ENCODE measurements around the gene CD164.

CD164 gene

DNA sequence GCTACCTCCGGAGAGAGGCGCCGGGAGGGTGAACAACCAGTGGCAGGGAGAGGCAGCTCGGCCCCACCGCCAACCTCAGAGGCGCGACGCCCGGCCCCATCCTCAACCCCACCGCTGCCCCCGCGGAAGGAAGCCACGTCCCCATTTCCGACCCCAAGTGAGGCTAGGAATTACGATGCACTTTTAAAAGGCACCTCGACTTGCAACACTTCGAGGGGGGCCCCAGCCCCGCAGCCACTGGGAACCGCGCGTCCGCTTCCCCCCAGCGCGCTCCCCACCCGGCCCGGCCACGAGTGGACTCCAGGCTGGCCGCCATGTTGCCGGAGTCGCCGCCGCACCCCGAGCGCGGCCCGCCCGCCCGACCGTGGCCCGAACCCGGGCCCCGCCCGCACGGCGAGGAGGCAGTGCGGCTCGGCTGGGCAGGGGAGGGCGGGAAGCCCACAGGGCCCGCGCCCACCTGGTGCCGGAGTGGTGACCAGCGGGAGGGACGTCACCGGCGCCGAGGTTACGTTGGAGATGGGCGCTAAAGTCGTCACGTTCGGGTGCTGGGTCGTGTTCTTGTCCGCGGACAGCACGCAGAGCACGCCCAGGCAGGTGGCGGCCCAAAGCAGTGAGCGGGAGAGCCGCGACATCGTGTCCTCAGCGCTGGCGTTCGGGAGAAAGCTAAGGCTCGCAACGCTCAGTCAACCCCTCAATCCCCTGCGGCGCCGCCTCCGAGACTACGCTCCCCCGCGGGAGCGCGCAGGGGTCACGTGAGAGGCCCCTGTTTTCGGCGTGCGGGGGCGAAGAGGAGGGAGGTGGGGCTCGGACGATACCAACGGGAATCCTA lies at the start of gene CD164:
CD164 (minus strand) TSS at position 721 of the 829 bp plus-strand sequence; CDS start at position 632, 89 bp downstream.
- peak; percentile 47 for DNase-seq

DNA sequence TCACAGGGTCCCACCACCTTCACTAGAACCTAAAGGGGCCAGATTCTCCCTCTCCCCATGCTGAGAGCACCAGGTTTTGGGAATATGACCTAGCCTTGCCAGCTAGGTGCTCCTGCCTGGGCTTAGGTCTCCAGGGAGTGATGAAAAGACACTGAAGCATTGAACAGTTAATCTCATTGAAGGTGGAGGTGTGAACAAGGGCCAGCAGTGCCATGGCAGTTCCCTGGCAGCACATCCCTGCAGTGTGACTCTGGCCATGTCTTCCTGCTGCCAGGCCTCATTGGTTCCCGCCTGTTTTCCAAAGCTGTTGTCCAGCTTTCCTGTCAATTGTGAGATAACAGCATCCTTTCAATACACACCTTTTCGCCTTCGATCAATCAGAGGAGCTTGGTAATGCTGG lies 47.2 kb upstream of the CD164 start:
- DNase-seq: no peak

DNA sequence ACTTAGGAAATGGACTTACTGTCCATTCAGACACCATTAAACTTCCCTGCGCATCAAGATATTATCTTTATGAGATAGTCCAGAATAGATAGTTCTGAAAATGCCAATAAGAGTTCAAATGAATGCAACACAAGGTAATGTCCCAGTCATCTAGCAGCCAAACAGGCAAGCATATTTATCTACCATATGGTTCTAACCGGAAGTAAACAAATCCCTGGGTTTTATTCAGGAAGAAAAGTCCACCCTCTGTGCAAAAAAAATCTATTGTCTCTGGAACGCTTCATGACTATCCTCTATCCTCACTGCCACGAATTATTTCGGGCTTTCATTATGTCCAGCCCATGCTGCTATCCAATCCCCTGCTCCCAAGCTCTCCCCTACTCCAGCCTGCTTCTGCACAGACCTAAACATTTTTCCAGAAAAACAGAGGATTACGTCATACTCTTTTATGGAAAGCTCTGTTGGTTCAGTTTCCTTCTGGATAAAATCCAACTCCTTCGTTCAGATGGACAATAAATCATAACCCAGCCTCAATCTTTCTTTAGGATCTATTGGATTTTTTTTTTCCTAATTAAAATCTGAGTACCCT lies 46.7 kb upstream of the CD164 start:
- DNase-seq: no peak

DNA sequence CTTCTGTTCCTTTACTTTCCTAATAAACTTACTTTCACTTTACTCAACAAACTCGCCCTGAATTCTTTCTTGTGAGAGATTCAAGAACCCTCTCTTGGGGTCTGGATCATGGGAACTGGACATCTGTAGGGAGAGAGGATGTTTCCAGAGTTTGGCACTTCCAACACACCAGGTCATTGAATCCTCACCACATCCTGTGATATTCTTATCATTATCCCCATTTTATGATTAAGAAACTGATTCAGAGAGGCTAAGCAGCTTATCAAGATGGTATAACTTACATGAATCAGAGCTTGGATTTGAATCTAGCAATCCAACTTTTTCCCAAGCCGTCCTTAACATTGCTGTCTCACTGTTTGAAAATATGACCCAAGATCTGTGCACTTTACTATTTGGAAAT lies 42.7 kb upstream of the CD164 start:
- DNase-seq: no peak

DNA sequence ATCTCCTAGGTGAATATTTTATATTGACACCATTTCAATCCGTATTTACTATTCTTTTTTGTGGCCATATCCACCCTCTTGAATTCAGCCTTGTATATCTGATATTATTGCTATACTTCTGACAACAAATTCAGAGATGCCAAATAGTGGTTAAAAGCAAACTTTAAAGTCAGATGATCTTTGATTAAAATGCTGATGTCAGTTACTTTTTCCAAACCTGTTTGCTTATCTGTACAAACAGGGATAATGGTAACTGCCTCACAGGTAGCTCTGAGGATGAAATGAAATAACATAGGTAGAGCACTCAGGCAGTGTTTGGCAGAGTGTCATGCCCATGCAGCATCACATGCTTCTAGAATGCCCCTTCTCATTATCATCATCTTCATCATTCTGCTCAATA lies 38.9 kb upstream of the CD164 start:
- DNase-seq: no peak

DNA sequence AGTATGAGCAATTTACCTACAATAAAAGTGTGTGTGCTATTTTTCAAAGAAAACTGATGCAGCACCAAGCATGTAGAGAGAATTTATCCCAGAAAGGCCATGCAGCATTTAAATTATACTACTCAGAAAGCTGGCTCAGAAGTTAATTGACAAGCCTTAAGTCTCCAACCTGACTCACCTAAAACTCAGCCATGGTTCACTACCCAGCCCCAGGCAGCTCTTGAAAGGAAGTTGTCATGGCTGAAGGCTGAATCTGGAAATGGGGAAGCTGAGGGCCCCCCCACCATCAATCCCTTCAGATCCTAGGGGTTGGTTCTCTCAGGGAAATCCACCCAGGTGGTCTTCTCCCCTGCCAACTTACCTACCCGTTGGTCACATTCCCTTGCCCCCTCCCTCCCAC lies 38.5 kb upstream of the CD164 start:
- no peak for DNase-seq

DNA sequence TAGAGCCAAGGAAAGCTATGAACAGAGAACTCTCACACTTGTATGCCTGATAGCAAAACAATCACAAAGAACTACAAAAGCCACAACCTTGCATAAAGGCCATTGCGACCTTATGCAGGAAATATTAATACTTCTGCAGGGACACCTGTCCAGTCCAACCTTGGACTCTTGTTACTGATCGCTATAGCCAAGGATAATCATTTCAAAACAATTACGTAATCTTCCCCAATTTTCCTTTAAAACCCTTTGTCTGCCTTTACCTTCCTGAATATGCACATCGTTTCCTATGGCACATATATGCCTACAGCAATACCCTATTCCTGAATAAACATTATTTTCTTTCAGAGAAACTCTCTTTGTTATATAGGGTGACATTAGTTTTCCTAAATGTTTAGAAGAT lies 35.4 kb upstream of the CD164 start:
- DNase-seq: no peak

DNA sequence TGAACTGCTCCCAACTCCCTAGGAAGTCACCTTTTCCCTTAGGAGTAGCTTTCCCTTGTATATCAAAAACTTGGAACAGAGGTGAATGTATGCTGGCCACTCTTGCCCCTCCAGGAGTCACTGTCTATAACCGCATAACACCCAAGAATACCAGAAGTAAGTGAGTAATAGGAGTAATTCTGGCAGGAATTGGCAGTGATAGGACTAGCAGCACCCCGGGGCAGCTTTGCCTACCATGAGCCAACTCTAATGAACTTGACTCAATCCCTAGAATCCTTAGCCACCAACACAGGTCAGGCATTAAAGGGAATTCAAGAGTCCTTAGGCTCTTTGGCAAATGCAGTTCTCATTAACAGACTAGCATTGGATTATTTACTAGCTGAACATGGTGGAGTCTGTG lies 28.8 kb upstream of the CD164 start:
- DNase-seq: no peak

DNA sequence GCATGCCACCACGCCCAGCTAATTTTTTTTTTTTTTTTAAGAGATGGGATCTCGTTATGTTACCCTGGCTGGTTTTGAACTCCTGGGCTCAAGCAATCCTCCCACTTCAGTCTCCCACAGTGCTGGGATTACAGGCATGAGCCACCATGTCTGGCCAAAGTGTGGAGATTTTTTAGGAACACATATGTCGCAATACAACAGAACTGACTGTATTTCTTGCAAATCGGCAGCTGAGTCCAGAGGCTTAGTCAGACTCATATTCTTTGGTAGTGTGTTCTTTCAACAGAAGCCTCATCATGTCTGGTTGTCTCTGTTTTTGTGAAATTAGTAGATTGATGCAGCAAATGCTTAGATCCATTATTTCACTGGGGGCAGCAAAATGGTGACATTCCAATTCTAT lies 23.9 kb upstream of the CD164 start:
- no peak for DNase-seq

DNA sequence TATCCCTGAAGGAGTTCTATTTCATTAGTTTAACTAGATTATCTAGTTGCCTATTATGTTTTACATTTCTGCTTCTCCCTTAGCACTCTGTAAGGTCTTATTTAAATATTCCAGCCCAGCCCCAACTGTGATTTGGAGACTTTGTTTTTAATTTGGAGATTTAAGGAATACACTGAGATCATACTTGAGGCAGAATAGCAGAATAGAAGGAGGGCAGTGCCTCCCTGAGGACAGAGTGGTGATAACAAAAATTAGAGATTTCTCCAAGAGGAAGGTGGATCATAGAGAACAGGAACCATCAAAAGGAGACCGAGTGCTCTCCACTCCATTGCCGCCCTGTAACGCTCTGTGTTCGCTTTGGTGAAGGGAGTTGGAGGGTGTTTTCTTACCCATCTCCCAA lies 14.8 kb upstream of the CD164 start:
- no peak for DNase-seq

DNA sequence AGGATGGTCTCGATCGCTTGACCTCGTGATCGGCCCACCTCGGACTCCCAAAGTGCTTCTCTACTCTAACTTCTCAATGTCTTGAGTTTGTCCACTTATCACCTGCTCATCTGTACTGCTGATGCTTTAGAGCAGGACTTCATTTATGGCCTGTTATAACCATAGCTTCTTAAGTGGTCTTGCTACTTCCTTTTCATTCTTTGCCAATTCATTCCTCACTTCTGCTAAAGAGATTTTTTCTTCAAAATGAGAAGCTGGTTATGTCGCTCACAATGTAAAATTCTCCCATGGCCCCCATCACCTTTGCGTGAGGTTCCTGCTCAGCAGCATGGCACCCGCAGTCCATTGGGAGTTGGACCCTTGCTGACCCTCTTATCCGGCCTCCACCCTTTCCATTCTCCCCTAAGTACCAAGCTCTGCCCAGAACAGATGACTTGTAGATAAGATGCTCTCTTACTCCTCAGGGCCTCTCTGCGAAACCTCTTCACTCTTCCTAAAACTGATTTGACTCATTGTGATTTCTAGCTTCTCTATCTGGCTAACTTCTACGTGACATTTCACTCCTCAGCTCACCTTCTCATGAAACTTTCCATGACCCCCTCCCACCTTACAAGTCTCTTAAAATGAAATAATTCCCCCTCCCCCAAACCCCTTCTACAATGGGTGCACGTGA lies 13.9 kb upstream of the CD164 start:
- no peak for DNase-seq

DNA sequence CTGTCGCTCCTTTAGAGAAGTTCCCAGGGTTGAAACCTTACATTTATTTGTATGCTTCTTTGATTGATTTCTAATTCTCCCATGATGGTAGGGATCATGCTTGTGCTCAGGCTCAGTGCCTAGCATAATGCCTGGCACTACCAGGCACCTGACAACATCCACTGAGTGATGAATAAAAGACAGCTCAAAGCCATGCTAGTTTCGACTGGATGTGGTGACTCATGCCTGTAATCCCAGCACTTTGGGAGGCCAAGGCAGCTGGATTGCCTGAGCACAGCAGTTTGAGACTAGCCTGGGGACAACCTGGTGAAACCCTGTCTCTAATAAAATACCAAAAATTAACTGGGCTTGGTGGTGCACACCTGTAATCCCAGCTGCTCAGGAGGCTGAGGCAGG lies 11.6 kb upstream of the CD164 start:
- no peak for DNase-seq

DNA sequence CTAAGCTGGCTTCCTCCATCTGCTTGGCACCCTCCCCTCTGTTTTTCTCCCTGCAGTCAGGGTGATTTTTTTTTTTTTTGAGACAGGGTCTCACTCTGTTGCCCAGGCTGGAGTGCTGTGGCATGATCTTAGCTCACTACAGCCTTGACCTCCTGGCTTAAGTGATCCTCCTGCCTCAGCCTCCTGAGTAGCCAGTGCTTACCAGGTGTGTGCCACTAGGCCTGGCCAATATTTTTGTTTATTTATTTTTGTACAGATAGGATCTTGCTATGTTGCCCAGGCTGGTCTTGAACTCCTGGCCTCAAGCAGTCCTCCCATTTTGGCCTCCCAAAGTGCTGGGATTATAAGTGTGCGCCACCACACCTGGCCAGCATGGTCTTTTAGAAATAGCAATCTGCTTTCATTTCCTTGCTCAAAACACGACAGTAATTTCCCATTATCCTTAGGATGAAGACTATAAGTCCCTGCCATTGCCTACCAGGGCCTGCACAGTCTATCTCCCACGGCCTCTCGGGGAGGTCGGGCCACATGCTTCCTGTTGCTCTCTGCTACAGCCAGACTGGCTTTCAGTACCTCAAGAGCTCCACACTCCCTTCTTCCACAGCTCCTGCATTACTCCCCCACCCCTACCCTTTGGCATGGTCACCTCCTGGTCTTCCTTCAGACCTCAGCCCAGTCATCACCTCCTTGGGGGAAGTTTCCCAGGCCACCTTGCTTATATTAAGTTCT lies 11.1 kb upstream of the CD164 start:
- no peak for DNase-seq

DNA sequence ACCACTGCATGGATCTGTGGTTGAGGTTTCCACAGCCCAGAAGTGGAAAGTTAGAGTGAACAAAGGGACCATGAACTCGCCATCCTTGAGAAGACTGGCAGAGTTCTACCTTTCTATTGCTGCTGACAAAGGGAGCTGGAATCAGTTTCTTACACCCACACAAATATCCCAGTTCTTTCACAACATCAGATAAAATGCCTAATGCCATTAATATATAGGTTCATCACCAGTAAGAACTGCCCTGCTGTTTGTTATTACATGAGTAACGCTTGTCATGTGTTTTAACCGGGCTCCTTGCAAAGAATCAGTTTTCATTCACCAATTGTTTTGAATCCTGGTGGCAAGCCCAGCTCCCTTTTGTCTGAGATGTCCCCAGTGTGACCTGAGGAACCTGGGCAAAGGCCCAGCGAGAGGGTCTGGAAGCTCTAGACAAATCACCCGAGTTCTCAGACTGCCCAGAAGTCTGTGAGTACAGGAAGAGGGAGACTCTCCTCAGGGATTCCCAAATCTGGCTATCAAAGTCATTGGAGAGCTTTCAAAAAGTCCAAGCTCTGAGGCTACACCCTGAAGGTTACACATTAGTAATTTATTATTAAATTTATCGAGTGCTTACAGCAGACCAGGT lies 7.5 kb upstream of the CD164 start:
- no peak for DNase-seq

DNA sequence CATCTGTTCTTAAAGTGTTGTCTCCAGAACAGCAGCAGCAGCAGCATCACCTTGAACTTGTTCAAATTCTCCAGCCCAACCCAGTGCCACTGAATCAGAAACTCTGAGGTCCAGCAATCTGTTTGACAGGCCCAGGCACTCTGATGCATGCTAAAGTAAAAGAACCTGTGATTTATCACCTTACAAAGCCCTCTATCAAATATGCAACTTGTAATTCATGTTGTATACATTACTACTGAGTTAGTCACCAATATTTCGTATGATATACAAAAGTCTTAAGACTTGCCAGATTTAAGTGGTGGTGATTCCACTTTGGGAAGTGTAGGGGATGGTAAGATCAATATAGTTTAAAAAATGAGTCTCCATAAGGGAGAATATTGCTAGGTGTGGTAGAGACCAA lies 6.0 kb upstream of the CD164 start:
- DNase-seq: no peak

DNA sequence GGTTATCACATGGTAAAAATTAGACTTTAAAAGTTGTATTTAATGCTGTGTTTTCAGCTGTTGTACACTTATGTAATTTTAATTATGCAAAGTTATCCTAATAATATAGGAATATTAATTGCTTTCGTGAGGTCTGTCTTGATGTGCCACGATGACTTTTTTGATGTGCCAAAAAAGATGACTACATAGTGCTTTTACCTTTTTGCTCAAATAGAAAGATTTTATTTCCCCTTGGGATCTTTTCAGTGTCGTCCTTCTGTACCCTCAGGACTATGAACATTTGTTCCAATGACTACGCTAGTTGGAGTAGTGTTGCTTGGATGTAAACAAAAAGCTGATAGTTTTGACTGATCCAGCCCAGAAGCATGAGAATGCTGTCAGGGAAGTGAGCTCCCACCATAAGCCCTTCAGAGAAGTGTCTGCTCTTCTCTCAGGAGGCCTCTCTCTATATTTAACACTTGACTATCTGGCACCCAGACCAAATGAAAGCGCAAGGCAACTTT lies 1.2 kb upstream of the CD164 start:
- DNase-seq: no peak

DNA sequence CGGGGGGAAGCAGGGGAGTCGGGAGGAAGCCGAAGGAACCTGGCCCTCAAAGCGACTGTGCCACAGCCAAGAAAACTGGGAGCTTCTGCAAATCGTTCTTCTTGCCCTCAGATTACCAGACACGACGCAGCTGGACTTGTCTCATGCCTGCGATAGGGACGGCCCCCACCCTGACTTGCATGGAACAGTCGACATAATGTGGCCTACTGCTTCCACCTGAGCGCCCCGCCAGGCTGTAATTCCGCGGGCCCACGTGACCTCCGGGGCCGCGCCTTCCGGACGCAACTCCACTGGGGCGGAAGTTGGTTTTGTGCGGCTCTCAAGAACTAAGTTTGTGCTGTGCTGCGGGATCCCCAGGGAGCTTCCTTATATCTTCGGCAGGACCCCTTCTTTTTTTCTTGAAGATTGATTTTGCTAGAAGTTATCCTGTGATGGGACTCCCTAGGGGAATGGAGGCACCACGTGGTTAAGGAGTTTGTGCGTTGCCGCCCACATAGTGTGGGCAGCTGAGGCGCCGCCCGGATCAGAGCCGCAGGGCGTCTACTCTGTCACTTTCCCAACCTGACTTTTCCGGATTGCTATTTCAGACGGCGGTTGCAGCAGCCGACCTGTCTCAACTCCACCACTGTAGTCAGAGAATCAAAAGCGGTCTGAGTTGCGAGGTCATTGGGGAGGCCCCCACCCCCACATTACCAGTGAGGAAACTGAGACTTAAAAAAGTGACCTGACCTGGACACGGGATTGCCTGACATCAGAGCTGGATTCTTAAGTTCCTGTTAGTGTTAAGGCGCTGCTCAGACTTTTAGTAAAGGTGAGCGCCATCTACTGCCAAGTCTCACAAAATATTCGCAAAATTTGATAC lies 540 bp upstream of the CD164 start:
- peak; percentile 51 for DNase-seq

DNA sequence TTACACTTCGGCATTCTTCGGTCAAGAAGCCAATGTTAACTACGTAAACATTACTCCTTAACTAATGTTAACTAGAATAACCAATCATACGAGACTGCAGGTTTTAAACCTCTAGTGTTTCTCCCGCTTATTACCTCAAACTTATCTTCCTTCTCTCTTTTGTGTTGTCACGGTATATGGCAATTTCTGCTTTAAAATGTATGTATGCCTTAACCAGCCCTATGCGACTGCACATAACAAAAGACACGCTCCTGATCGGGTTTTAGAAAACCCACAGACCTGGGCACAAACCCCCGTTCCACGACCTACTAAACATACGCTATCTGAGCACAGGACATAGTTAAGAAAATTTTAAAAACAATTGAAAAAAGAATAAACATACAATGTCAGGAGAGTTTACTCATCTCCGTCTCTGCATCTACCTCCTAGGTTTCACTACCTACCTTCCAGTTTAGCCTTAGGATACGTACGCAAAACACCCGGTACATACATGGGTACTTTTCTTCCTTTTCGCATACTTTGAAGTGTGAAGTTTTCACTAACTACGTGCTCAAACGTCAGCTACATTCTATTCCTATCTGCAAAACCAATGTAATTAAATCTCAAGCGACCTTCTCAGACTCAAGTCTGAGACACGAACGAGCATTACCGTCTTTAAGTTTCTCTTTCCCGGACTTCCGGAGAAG lies 1.1 kb downstream of the CD164 start:
- no peak for DNase-seq

DNA sequence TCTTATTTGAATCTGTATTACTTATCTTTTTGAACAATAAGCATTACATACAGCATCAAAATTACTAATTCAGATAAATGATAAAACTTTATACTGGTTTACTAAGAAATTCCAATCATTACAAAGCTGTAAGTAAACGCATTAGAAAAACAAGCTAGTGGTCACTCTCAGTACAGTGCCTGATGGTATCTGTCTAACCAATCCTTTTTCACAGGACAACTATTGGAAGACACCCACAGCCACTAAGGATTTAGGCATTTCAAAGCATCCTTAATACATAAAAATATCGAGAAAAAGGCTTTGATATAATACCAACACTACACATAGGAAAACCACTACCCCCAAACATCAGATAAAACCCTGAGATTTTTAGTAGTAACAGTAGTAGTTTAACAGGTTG lies 2.6 kb downstream of the CD164 start:
- no peak for DNase-seq

DNA sequence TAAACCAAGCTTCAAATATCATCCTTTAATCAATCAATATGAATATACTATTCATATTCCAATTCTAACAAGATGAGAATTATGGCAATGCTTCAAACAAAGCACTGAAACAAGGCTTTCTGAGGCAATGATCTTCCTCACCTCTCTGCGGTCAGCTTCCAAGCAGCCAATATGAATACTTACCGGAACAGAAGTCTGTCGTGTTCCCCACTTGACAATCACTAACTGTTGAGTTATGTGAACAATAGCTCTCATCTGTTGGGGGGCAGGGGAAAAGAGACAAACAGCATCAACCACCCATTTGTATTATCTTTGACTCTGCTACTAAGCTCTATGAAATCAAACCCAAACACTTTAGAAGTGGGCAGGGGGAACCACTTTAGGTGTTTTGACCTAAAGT lies 4.5 kb downstream of the CD164 start:
- no peak for DNase-seq

DNA sequence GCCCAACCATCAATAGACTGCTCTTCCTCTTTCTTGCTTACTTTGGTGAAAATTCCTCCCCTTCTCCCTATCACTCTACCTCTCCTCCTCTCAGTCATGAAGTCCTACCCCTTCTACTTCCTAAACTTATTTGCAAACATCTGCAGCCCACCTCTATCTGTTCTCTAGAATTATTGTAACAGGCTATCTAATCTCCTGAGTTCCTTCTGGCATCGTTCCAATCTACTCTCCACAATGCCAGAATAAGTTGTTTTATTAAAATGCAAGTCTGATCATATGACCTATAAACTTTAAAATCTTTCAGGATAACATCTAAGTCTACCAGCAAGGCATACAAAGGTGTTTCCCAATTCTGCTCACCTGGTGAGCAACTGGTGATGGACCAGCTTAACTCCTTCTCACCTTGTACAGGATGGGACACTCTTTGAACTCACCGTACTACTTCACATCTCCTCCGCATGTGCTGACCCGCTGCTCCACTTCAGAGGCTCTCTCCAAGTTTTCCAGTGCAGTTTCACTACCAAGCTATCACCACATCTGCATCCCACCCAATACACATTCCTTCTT lies 7.9 kb downstream of the CD164 start:
- DNase-seq: no peak
